ENCODE data around the gene TRAF3IP3.

The TRAF3IP3 gene

GRCh38 chr1:209775678-209776077 lies 19.8 kb downstream of the TRAF3IP3 start:
- ATAC-seq (replicated peaks; ENCODE audit: extremely low read depth, poor library complexity, severe bottlenecking) (no peak), DNase-seq (ENCODE audit: low spot score in 2 of 2) (no peak)
- Mint-ChIP-seq H3K27ac (ENCODE audit: low read depth) (peak overlapping the region; percentile 17), H3K4me1 (peaks cover 7% of the 10 kb centered on the region), H3K36me3 (ENCODE audit: insufficient read depth) (peaks cover 68% of the 10 kb centered on the region), H3K9me3 (no peaks in the 10 kb centered on the region), H3K27me3 (no peaks in the 10 kb centered on the region), H3K4me3 (no peak overlapping the region)

DNA sequence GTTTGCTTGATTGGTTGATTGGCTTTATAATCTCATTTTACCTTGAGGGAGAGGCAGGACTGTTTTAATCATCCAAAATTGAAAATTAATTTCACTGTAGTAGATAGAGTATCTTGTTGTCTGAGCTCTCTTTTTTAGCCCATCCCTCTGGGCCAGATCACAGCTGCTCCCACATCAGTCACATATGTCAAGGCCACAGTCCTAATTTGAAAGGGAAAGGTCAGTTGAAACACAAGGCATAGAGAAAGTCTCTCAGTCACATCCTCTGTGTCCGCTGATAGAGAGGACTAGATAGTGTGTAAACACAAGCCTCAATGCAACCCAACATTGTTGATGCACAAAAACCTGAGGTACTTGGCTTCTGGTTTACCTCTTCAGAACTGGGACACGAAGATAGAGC lies 21.7 kb downstream of the TRAF3IP3 start:
- Mint-ChIP-seq H3K4me1 (peaks cover 7% of the 10 kb centered on the region), H3K27me3 (no peaks in the 10 kb centered on the region), H3K36me3 (ENCODE audit: insufficient read depth) (peaks cover 75% of the 10 kb centered on the region), H3K9me3 (no peaks in the 10 kb centered on the region), H3K4me3 (no peak overlapping the region), H3K27ac (ENCODE audit: low read depth) (peak overlapping the region; percentile 21)
- DNase-seq (ENCODE audit: low spot score in 2 of 2) = no peak
- ATAC-seq (replicated peaks; ENCODE audit: extremely low read depth, poor library complexity, severe bottlenecking) = no peak

- H3K27ac Mint-ChIP-seq (ENCODE audit: low read depth) = no peak overlapping the region
- H3K4me3 Mint-ChIP-seq = no peak overlapping the region
- H3K9me3 Mint-ChIP-seq = no peaks in the 10 kb centered on the region
- peaks cover 7% of the 10 kb centered on the region for H3K4me1 Mint-ChIP-seq
- H3K36me3 Mint-ChIP-seq (ENCODE audit: insufficient read depth) = peaks cover 72% of the 10 kb centered on the region
- DNase-seq (ENCODE audit: low spot score in 2 of 2) (no peak), ATAC-seq (replicated peaks; ENCODE audit: extremely low read depth, poor library complexity, severe bottlenecking) (no peak)
- no peaks in the 10 kb centered on the region for H3K27me3 Mint-ChIP-seq
Measured at GRCh38 chr1:209778102-209778501, 22.2 kb downstream of the TRAF3IP3 start.

DNA sequence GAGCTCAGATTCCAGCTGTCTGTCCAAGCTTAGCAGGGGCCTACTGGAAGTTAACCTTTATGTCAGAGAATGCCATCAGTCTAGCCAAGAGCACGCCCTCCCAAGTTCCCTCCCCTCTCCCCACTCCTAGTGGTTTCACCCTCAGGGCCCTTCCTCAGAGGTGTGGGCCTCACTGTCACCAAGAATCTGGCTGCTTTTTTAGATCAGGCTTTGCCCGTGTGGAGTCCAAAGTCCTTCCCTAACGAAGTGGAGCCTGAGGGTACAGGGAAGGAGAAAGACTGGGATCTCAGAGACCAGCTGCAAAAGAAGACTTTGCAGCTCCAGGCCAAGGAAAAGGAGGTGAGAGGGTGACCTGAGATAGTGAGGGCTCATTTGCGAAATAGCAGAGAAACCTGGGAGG lies 24.4 kb downstream of the TRAF3IP3 start:
- Mint-ChIP-seq H3K4me1 (peaks cover 25% of the 10 kb centered on the region), H3K27me3 (no peaks in the 10 kb centered on the region), H3K36me3 (ENCODE audit: insufficient read depth) (peaks cover 66% of the 10 kb centered on the region), H3K27ac (ENCODE audit: low read depth) (no peak overlapping the region), H3K4me3 (no peak overlapping the region), H3K9me3 (no peaks in the 10 kb centered on the region)
- no peak for ATAC-seq (replicated peaks; ENCODE audit: extremely low read depth, poor library complexity, severe bottlenecking)
- no peak for DNase-seq (ENCODE audit: low spot score in 2 of 2)

DNA sequence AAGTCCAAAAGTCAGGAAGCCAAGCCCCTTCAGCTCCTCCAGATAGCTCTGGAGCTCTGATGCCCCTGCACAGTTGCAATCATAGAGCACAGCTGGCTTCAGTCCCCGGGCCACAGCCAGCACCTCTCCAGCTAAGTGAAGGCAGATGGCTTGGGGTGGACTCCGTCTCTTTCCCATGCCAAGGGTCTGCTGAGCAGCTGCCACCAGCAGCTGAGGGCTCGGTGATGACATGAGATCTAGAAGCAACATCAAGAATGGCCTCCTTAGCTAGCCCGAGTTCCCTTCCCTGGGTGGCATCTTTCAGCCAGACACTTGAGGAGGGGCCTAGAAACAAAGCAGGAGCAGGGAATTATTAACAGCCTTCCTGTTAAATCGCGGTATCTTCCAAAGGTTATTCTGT lies 27.5 kb downstream of the TRAF3IP3 start:
- H3K4me3 Mint-ChIP-seq = peak overlapping the region; percentile 86
- no peak for ATAC-seq (replicated peaks; ENCODE audit: extremely low read depth, poor library complexity, severe bottlenecking)
- H3K9me3 Mint-ChIP-seq = no peaks in the 10 kb centered on the region
- peaks cover 12% of the 10 kb centered on the region for H3K27me3 Mint-ChIP-seq
- no peak for DNase-seq (ENCODE audit: low spot score in 2 of 2)
- peaks cover 36% of the 10 kb centered on the region for H3K36me3 Mint-ChIP-seq (ENCODE audit: insufficient read depth)
- H3K4me1 Mint-ChIP-seq = peaks cover 18% of the 10 kb centered on the region
- peak overlapping the region; percentile 98 for H3K27ac Mint-ChIP-seq (ENCODE audit: low read depth)

DNA sequence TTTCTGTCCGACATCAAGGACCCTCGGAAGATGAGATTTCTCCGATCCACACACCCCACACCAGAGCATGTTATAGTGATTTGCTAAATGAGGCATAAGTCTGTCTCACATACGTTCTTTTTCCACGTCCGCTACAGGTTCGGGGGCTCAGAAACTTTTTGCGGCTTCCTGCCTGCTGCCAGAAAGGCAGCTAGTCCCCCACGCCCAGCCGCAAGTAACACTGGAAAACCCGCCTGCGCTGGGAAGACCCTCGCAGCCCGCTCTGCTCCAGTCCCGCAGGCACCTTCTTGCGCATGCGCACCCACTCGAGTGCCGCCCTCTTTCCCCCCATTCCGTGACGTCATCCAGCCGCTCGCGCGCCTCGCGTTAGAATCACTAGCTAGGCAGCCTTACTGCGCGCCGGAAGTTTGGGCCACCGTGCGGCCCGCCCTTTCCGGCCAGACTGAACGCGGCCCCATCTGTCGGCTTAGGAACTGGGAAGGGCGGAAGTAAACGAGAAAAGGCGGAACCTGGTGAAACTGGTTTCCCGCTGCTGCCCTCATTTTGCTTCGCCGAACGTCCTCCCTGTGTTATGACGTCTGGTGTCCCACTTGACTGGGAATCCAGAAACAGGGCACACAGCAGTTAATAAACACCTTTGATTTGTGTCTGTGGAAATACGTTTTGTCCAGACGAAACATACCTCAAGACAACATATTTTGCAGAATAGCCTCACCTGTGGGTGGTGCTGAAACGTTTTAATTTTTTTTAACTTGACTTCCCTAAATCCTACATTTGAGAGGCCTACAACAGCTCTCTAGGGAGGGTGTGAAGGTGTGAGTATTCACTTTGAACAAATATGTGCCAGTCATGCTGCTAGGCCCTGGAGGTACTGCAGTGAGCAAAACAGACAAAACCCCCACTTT lies 28.7 kb downstream of the TRAF3IP3 start, which contains the start of gene C1orf74:
C1orf74 (minus strand) TSS at position 295 of the 905 bp plus-strand sequence. CDS start 925 bp downstream, outside the sequence.
- Mint-ChIP-seq H3K4me1 (peaks cover 18% of the 10 kb centered on the region), H3K36me3 (ENCODE audit: insufficient read depth) (peaks cover 25% of the 10 kb centered on the region), H3K9me3 (no peaks in the 10 kb centered on the region), H3K4me3 (peak within 1 kb of the TSS; percentile 86), H3K27me3 (peaks cover 12% of the 10 kb centered on the region), H3K27ac (ENCODE audit: low read depth) (peak within 1 kb of the TSS; percentile 98)
- ATAC-seq (replicated peaks; ENCODE audit: extremely low read depth, poor library complexity, severe bottlenecking) = peak; percentile 99
- DNase-seq (ENCODE audit: low spot score in 2 of 2) = peak; percentile 99

GRCh38 chr1:209785592-209785991 lies 29.7 kb downstream of the TRAF3IP3 start:
- Mint-ChIP-seq H3K27ac (ENCODE audit: low read depth) (peak overlapping the region; percentile 98), H3K4me1 (peaks cover 18% of the 10 kb centered on the region), H3K27me3 (peaks cover 21% of the 10 kb centered on the region), H3K36me3 (ENCODE audit: insufficient read depth) (peaks cover 16% of the 10 kb centered on the region), H3K9me3 (no peaks in the 10 kb centered on the region), H3K4me3 (no peak overlapping the region)
- ATAC-seq (replicated peaks; ENCODE audit: extremely low read depth, poor library complexity, severe bottlenecking) (no peak), DNase-seq (ENCODE audit: low spot score in 2 of 2) (no peak)

DNA sequence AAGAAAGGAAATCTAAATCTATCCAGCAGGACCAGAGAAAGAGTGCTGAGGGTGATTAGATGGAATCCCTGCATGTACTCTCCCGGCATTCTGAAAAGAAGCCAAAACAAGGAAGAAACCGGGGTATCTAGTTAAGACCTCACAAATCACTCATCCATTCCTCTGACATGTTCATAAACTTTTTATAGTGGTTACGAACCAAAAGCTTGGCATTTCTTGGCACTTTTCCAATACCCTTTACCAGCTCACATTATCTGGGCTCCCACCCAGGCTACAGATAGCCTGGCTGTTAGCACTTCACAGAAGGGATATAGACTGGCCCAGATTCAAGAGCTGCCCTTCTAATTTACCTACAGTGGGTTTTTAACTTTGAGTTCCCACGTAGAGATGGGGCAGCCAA lies 30.3 kb downstream of the TRAF3IP3 start:
- no peak for ATAC-seq (replicated peaks; ENCODE audit: extremely low read depth, poor library complexity, severe bottlenecking)
- Mint-ChIP-seq H3K36me3 (ENCODE audit: insufficient read depth) (peaks cover 16% of the 10 kb centered on the region), H3K4me1 (peaks cover 18% of the 10 kb centered on the region), H3K4me3 (no peak overlapping the region), H3K9me3 (no peaks in the 10 kb centered on the region), H3K27ac (ENCODE audit: low read depth) (no peak overlapping the region), H3K27me3 (peaks cover 27% of the 10 kb centered on the region)
- no peak for DNase-seq (ENCODE audit: low spot score in 2 of 2)

DNA sequence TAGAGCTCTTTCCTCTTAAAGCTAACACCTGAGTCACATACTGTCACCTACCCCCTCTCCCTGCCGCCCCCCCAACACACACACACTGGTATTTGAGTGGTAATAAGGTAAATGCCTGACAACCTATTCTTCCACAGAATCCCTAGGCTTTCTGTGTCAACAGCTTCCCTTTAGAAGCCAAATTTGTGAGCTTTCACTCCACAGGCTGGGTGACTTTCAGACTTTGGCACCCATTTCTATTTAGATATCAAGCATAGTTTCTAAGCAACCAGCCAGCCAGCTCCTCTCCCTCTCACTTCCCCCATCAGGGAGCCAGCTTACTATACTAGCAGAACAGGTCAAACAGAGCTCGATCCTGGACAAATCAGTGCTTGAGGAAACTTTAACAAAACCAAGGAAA lies 31.7 kb downstream of the TRAF3IP3 start:
- Mint-ChIP-seq H3K27ac (ENCODE audit: low read depth) (no peak overlapping the region), H3K4me3 (no peak overlapping the region), H3K4me1 (peaks cover 18% of the 10 kb centered on the region), H3K36me3 (ENCODE audit: insufficient read depth) (peaks cover 11% of the 10 kb centered on the region), H3K27me3 (peaks cover 41% of the 10 kb centered on the region), H3K9me3 (no peaks in the 10 kb centered on the region)
- DNase-seq (ENCODE audit: low spot score in 2 of 2) (no peak), ATAC-seq (replicated peaks; ENCODE audit: extremely low read depth, poor library complexity, severe bottlenecking) (no peak)

DNA sequence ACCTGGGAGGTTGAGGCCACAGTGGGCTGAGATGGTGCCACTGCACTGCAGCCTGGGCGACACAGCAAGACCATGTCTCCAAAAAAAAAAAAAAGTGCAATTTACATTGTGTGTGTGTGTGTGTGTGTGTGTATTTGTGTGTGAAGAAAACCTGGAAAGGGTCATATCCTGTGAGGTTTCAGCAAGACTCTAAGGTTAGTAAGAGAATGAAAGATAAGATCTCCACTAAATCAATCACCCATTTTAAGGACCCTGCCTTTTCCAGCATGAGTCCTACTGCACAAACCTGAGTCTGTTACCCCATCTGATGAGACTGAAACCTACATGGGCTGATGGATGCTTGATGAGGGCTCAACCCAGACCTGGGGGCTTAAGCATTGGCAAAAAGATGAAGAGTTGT lies 33.4 kb downstream of the TRAF3IP3 start:
- Mint-ChIP-seq H3K4me3 (no peak overlapping the region), H3K9me3 (no peaks in the 10 kb centered on the region), H3K27ac (ENCODE audit: low read depth) (no peak overlapping the region), H3K36me3 (ENCODE audit: insufficient read depth) (peaks cover 7% of the 10 kb centered on the region), H3K4me1 (peaks cover 8% of the 10 kb centered on the region), H3K27me3 (peaks cover 58% of the 10 kb centered on the region)
- ATAC-seq (replicated peaks; ENCODE audit: extremely low read depth, poor library complexity, severe bottlenecking) (no peak), DNase-seq (ENCODE audit: low spot score in 2 of 2) (no peak)

GRCh38 chr1:209790286-209791193 lies 34.7 kb downstream of the TRAF3IP3 start:
- H3K36me3 Mint-ChIP-seq (ENCODE audit: insufficient read depth) = no peaks in the 10 kb centered on the region
- peaks cover 70% of the 10 kb centered on the region for H3K27me3 Mint-ChIP-seq
- DNase-seq (ENCODE audit: low spot score in 2 of 2) = no peak
- no peaks in the 10 kb centered on the region for H3K9me3 Mint-ChIP-seq
- no peak overlapping the region for H3K27ac Mint-ChIP-seq (ENCODE audit: low read depth)
- no peak for ATAC-seq (replicated peaks; ENCODE audit: extremely low read depth, poor library complexity, severe bottlenecking)
- no peaks in the 10 kb centered on the region for H3K4me1 Mint-ChIP-seq
- H3K4me3 Mint-ChIP-seq = no peak overlapping the region

DNA sequence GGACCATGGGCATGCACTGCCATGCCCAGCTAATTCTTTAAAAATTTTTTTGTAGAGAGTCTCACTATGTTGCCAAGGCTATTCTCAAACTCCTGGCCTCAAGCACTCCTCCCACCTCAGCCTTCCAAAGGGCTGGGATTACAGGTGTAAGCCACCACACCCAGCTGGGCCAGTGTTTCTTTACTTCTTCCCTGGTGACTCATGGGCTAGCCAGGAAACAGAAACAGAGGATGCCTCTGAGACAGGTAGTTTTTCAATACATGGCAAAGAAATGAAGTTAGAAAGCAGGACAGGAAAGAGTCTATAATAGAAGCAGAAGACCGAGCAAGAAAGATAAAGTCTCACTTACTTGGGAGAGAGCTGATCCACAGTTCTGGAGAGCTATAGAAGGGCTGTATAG lies 36.1 kb downstream of the TRAF3IP3 start:
- Mint-ChIP-seq H3K36me3 (ENCODE audit: insufficient read depth) (no peaks in the 10 kb centered on the region), H3K27ac (ENCODE audit: low read depth) (no peak overlapping the region), H3K4me3 (no peak overlapping the region), H3K9me3 (no peaks in the 10 kb centered on the region), H3K27me3 (peaks cover 77% of the 10 kb centered on the region), H3K4me1 (no peaks in the 10 kb centered on the region)
- ATAC-seq (replicated peaks; ENCODE audit: extremely low read depth, poor library complexity, severe bottlenecking) (no peak), DNase-seq (ENCODE audit: low spot score in 2 of 2) (no peak)

All from central memory CD8-positive, alpha-beta T cell (primary cell).